HG03060 (cell line): Measurements from ENCODE around the gene CTAGE6.
"Not testable (repeated sequence)": the region's sequence is repeated elsewhere in the genome, so short reads cannot be mapped to it uniquely, and the experiment has no call there.

Source experiments
- ATAC-seq: cut with Tn5 transposase; IDR thresholded peaks from one replicate; pipeline ENCODE4 v1.9.1; 2021; ENCODE audit warnings: low read depth, moderate number of reproducible peaks; ENCODE audit not compliant: unreplicated experiment

The CTAGE6 gene

GRCh38 chr7:143715543-143716193 is 41.8 kb downstream of the CTAGE6 start:
- not testable (repeated sequence) for ATAC-seq

DNA sequence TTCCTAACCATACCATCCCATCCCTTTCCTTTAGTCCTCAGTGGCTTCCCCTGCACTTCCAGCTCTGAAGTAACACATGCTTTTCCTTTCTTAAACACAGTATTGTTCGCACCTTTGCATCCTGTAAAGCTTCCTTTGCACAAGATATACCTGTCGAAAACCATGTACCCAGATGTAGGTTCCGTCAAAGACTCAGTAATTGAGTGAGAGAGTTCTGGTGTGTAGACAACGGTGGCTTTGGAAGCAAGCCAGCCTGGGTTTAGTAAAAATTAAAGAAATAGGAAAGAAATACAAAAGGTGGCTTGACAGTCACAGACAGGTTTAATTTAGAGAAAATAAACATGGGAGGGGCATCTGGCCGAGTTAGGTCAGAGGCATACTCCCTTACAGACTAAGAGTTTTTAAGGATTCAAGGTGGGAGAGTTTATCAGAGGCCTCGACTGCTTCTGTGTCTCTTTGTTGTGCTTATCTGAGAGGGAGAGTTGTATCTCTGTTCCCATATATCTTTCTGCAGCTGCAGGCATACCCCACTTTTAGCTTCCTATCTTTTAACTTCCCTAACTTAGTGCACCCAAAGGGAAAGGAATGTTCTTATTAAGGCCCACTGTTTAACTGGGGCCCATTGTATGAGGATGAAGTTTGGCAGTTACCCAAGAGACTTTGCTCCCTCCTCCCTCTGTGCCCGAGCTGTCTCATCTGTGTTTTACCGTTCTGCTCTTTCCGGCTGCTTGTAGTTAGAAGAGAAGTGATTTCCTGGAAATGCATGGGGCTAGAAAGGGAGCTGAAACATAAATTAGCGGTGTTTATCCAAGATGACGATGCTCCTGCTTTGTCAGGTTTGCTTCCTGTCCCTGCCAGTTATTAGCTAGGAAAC is 42.7 kb downstream of the CTAGE6 start:
- not testable (repeated sequence) for ATAC-seq

- not testable (repeated sequence) for ATAC-seq
These were observed 45.1 kb downstream of the CTAGE6 start for GRCh38 chr7:143712381-143712780.

- ATAC-seq: not testable (repeated sequence)
These were observed 45.7 kb downstream of the CTAGE6 start for GRCh38 chr7:143711727-143712324.

GRCh38 chr7:143709895-143710294 is 47.6 kb downstream of the CTAGE6 start:
- not testable (repeated sequence) for ATAC-seq
